GM11168 (cell line): ENCODE results near the gene TET1.
"Not testable (repeated sequence)": the region's sequence is repeated elsewhere in the genome, so short reads cannot be mapped to it uniquely, and the experiment has no call there.

ENCODE experiments used
- in situ Hi-C: fragments of 300-500 bp; cut with MboI; formaldehyde crosslinking; loops from one replicate; pipeline ENCODE4 v1.12.0; 2022; ENCODE audit warnings: low sequenced_read_pairs; ENCODE audit not compliant: unreplicated experiment

Gene TET1

DNA sequence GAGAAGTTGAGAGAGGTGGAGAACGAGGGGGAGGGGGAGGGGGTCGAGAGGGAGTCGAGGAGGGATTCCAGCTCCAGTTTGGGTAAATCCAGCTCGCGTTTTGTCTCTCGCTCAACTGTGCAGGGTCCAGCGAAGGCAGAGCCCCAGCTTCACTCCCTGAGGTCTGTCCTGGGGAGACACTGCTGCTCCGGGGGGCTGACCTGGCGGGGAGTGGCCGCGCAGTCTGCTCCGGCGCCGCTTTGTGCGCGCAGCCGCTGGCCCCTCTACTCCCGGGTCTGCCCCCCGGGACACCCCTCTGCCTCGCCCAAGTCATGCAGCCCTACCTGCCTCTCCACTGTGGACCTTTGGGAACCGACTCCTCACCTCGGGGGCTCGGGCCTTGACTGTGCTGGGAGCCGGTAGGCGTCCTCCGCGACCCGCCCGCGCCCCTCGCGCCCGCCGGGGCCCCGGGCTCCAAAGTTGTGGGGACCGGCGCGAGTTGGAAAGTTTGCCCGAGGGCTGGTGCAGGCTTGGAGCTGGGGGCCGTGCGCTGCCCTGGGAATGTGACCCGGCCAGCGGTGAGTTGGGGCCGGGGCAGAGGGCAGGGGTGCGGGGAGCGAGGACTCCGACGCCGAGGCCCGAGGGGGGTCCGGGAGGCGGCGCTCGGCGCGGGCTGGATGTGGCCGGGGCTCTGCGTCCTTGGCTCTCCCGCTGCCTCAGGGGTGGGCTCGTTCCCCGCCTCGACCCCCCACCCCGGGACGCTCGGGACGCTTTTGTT, at the start of gene TET1:
TSS of gene TET1 (plus strand) at position 152 of the 757 bp plus-strand sequence. CDS start 12,002 bp downstream, outside the sequence.
- in situ Hi-C loops = no loop called here

DNA sequence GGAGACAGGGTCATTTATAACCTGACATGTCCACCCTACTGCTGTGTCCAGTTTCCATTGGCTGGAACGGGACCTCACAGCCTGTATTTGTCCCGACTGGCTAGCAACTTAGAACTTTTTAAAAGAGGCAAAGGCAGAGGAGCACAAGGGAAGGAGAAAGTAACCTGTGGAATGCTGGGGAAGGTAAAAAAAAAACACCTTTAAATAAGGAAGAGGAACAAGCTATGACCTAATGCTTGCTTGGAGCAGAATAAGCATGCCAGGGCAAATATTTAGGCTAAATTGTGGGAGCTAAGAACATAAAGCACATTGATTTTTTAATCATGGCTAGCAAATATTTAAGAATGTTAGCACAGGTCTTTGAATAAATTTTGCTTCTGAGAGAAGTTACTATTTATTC, 43.9 kb upstream of the TET1 start:
- in situ Hi-C loops = not testable (repeated sequence)

DNA sequence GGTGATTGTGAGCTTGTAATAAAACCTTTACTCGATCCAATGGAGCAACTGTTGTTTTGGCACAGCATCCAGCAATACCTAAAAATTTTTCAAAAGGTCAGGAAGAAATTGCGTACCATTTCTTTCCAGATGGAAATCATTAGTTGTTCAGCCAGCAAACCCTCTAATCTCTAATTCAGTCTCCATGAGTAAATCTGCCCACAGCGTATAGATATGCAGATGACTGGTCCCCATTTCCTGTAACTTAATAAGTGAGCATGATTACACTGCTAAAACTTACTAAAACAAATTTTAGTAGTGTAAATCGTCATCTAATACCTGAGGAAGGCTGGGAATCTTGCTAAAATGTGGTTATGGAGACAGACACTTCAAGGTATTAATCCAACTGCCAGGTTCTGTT, 43.4 kb upstream of the TET1 start:
- in situ Hi-C loops = no loop called here

DNA sequence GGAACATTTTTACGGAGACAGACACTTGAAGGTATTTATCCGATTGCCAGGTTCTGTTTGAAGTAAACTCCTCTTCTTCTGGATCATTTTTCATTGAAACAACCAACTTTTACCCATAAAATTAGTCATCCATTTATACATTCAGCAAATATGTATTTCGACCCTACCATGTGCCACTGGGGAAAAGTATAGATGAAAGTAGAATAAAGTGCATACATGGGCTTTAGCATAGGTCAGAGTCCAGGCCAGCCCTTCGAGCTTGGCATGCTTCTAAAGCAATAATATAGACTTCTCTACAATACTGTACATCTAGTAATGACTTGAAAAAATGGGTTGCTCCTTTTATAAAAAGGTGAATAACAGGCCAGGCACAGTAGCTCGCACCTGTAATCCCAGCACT, 42.9 kb upstream of the TET1 start:
- in situ Hi-C loops = no loop called here

DNA sequence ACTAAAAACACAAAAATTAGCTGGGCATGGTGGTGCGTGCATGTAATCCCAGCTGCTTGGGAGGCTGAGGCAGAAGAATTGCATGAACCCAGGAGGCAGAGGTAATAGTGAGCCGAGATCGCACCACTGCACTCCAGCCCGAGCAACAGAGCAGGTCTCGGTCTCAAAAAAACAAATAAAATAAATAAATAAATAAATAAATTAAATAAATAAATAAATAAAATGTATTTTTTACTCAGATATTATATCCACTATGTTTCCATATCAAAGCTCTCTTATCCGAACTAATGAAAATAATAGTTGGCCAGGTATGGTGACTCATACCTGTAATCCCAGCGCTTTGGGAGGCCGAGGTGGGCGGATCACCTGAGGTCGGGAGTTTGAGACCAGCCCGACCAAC, 41.5 kb upstream of the TET1 start:
- in situ Hi-C loops = not testable (repeated sequence)

DNA sequence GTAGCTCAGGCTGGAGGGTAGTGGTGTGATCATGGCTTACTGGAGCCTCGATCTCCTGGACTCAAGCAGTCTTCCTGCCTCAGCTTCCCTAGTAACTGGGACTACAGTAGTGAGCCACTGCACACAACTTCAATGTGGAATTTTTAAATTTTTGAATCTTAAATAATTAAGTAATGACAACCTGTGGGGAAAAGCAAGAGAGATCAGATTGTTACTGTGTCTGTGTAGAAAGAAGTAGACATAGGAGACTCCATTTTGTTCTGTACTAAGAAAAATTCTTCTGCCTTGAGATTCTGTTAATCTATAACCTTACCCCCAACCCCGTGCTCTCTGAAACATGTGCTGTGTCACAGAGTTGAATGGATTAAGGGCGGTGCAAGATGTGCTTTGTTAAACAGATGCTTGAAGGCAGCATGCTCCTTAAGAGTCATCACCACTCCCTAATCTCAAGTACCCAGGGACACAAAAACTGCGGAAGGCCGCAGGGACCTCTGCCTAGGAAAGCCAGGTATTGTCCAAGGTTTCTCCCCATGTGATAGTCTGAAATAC, 34.6 kb upstream of the TET1 start:
- in situ Hi-C loops = not testable (repeated sequence)

DNA sequence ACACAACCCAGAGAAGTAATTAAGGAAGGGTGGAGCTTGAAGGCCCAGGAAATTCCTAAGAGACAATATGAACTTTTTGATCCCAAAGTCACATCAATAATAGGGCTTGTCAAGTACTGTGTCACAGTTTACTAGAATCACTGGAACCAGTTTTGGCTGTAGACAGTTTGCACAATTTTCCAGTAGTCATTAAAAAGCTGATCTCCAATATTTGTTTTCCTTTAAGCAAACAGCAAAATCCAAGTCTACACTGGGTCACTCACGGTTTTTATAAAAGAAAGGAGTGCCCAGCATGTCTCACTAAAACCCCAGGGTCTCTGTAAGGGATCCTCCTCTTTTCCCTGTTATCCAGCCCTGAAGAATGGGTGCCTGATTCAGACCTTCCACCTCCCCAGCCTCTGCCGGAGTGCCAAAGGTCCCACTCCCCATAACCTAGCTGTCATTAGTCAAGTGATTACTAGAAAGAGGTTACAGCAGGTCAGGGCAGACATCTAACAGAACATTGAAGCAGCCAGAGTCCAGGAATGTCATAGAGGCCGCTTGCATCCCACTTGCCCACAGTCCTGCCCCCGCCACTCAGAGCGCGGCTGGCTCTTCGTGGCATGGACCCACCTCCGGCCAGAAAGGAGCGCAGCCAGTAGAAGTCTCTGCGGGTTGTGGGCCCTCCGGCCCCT, 33.4 kb upstream of the TET1 start:
- in situ Hi-C loops = no loop called here

DNA sequence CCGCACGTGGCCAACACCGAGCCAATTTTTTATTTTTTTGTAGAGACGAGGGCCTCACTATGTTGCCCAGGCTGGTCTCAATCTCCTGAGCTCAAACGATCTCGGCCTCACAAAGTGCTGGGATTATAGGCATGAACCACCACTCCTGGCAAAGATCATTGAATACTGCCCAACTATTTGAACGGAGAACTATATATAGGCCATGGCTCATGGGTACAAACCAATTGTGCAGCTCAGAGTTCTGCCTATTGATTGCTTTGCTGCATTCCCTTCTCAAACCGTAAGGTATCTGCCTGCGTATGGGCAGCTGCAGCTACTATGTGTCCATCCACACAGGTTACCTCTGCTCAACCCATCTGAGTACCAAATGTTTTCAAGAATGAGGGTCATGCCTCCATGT, 23.2 kb upstream of the TET1 start:
- in situ Hi-C loops = no loop called here

DNA sequence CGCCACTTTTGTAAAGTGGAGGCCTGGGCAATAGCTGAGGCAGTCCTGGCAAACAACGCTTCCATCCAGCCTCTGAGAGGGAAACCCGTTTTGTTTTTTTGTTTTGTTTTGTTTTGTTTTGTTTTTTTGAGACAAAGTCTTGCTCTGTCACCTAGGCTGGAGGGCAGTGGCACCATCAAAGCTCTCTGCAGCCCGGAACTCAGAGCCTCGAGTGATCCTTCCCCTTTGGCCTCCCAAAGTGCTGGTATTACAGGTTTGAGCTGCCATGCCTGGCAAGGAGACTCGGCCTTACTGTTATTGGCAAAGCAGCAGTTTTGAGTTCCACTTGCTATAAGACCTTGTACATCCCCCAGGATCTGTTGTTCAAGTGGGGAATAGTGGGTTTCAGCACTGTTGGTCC, 22.3 kb upstream of the TET1 start:
- in situ Hi-C loops = no loop called here

DNA sequence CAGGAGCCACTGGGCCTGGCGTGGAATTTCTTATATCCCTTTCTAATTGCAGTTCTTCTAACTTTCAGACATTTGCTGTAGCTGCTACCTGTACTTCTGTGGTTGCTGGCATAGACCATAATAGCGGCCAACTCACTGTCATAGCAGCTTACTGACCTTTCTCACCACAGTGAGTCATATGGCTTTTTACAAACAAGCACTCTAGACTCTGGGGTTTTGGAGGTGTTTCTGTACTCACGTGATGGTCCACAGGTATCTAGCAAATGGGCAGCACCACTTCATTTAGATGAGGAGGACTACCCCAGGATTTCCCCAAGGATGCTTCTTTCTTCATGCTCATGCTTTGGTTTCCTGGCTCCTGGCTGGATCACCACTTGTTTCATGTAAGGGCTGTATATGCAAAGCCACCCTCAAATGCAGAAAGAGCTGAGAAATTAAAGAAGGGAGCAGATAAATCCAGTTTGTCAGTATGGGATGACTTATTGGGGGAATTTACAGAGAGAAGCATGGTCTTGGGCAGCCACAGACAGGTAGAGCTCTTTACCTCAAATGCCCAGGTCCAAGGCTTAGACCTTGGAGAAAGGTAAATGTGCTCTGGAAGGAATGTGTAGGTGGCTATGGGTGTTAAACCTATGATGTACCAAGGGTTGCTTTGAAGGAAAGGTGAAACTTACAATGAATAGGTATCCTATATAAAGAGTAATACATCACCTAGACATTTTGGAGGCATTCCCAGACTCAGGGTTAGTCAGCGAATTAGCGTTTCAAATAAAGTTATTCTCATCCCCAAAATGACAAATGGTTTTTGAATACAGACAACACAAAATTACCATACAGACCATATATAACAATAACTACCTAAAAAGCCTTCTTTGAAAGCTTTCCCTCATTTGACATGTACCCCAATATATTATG, 16.9 kb upstream of the TET1 start:
- in situ Hi-C loops = no loop called here

DNA sequence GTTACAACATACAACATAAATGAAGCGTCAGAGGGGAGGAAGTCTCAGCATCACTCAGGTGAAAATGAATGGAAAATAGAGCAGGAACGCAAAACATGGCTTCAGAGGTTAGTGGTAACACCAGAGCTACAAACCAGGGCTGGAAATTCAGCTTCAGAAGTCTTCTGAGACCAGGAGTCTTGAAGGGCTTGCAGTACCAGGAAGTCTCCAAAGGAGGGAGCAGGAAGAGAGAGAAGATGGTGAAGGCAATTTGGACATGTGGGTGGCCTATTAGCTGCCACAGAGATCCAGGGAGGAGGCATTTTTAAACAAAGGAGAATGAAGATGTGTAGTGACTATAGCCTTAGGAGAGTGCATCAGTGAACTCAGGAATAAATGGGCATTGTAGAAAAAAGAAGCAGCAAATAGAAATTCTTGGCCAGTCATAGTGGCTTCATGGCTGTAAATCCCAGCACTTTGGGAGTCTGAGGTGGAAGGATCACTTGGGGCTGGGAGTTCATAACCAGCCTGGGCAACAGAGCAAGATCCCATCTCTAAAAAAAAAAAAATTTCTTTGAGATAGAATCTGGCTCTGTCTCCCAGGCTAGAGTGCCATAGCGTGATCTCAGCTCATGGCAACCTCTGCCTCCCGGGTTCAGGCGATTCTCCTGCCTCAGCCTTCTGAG, 9.3 kb upstream of the TET1 start:
- in situ Hi-C loops = no loop called here

DNA sequence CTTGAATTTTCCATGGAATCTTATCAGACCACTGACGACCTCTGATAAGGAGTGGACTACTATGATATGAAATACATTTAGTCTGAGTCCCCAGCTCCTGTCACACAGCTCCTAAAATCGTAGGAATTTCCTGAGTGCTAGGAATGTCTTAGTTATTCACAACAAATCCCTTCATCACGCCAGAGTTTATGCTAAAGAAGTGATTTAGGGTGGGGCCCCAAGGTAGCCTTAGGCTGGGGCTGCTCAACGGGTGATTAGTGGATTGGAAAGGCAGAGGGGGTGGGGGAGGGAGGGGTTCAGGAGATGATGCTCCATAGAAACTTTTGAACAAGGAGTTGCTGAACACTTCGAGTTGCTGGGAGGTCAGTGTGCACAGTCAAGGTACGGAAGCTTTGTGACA, 7.0 kb upstream of the TET1 start:
- in situ Hi-C loops = no loop called here

DNA sequence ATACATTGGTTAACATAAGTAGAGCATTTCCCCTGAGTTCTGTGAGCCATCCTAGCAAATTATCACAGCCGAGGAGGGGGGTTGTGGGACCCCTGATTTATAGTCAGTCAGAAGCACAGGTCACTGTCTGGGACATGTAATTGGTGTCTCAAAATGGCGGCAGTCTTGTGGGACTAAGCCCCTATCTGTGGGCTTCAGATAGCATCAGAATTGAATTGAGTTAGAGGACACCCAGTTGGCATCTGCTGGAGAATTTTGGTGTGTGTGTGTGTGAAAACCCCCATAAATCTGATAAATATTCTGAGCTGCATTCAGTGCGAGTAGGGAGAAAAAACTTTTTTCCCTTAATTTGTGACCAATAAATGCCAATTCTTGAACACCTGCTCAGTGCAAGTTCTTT, 6.5 kb upstream of the TET1 start:
- in situ Hi-C loops = no loop called here

DNA sequence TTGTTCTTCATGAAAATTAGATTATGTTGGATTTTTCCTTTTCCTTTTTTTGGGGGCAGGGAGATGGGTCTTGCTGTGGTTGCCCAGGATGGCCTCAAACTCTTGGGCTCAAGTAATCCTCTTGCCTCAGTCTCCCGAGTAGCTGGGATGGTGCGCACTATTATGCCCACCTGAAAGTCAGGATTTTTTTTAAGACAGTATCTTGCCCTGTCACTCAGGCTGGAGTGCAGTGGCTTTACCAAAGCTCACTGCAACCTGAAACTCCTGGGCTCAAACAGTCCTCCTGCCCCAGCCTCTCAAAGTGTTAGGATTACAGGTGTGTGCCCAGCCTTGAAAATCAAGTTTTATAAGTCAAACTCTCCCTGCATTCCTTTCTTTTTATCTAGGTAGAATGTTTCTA, 1.7 kb upstream of the TET1 start:
- in situ Hi-C loops = no loop called here

DNA sequence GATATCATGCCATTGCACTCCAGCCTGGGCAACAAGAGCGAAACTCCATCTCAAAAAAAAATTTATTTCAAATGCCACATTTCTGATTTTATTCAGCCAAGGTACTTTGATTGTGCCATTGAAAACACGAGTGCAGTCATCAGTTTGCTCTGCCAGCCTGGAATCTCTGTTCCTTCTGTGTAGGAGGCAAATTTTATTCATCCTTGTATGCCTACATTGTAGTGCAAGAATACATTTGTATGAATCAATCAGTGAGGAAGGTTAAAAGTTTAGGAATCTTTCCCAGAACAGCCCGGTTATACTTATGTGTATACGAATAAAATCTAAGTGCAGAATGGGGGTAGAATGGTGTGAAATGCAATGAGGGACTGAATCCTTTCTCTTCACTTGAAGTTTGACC, 886 bp upstream of the TET1 start:
- in situ Hi-C loops = no loop called here

DNA sequence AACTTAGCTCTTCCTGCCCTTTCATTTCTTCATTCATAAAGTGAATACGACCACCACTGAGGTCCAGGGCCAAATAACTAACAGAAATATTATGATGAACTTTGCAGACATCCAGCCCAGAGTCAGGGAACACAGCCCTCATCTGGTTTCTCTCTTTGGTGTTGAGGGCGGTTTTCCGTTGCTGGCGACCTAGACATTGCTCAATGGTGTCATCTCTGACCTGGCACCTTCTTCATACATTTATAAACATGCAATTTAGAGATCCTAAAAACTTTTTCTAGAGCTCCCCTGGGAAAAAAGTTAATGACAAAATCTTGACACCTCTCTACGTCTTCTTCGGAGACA, 324 bp upstream of the TET1 start:
- in situ Hi-C loops = no loop called here

DNA sequence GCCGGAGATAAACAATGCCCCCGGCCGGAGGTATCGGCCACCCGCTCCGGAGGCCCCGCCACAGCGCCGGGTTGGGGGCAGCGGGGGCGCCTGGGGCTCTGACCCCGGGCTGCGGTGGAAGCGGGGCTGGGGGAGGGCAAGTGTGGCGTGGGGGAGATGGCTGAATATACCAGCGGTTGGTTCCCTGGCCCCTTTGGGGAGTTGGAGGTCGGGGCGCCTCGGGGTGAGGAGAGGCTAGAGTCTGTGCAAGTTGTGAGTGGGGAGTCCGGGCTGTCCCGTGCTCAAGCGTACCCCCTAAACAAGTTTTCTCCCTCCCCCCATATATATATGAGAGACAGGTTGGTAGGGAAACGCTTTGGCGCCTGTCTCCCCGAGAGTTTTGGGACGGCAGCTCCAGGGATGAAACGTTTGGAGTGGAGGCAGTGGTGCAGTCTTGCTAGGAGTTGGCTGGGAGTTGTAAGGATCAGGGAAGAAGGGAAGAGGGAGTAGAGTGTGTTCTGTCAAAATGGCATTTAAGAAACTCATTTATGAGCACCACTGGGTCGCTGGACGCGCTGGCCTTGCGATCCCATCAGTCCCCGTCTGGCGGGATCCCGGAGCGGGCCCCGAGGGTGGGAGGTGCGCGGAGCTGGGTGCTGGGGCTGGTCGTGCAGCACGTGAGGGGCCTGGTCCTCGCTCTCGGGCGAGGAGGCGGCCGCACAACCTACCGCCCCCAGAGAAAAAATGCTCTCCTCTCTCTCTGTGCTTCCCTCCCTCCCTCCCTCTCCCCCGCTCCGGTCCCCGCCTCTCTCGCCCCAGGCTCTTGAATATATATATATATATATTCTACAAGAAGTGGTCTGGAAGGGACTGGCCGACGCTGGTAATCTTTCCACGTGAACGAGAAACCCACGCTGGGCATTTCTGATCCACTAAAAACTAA, 1.1 kb downstream of the TET1 start:
- in situ Hi-C loops = no loop called here

DNA sequence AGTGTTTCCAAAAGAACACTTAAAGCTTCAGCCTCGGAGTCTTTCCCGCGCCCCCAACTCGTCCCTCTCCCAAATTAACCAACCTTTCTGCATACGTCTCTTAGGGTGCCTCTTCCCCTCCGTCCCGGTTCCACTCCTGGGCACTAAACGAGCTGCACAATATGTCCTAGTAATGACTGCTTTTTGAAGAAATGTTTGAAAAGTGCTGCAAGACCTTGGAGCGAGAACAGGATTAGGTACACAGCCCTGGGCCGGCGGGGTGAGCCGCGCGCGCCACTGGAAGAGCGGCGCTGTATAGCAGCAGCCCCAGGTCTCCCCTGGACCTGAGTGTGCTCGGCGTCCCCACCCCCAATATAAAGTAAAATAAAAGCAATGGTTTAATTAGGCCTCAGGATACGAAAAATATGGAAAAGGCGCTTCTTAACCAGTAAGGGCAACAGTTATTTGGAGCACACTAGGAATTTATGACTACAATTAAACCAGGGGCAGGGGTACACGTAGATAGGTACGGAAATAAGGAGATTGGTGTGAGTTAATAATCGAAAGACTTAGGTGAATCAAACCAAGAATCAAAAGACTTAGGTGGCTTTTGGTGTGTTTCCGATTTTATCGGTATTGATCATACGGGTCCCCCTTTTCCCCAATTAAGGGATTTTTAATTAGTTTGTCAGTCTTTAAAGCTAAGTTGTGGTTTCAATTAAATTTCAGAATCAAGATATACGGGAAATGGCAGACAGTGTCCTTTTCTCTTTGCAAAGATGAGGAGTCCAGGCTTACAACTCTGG, 1.9 kb downstream of the TET1 start:
- in situ Hi-C loops = no loop called here
